GM19043 (cell line): ENCODE results near the gene JAG1.

Experiments
- ATAC-seq: cut with Tn5 transposase; IDR thresholded peaks from one replicate; pipeline ENCODE4 v1.9.1; 2021; ENCODE audit warnings: low read depth; ENCODE audit not compliant: unreplicated experiment

JAG1 gene

GRCh38 chr20:10669843-10670446, 3.9 kb downstream of the JAG1 start:
- no peak for ATAC-seq

- ATAC-seq = no peak
These were observed 5.0 kb downstream of the JAG1 start for GRCh38 chr20:10668677-10669368.

- ATAC-seq = no peak
These were observed 6.1 kb downstream of the JAG1 start for GRCh38 chr20:10667560-10668167.

DNA sequence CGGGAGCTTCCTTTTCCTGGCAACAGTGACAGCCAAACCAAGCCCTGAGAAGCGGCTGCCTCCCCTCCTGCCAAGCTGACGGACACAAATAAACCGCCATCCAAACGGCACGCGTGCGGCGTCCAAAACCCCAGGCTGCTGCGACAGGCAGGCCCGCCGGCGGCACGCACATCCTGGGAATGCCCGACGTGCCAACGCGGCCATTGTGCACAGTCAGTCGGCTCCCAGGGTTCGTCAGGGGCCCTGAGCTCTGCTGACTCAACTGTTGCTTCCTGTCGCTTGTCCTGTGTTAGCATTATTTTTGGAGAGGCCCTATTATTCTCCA, 6.8 kb downstream of the JAG1 start:
- no peak for ATAC-seq

- no peak for ATAC-seq
These were observed 7.3 kb downstream of the JAG1 start for GRCh38 chr20:10666221-10667076.

DNA sequence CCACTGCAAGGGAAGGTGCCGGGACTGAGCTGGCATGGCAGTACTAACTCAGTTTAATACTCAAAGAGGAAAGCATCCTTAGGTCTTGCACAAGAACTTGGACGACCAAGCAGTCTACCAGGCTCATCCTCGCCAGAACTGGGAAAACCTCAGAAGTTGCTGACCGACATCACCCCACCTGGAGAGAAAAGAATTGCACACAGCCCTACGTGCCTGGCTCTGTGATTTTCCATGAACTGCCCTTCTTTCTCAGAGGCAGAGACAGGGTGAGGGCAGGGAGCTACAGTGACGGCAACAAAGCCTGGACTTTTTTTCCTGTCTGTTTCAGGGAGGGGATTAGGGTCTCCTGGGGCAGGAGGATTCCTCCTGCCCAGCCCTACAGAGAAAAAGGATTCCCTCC, 8.0 kb downstream of the JAG1 start:
- ATAC-seq = no peak

- no peak for ATAC-seq
These were observed 8.7 kb downstream of the JAG1 start for GRCh38 chr20:10665027-10665561.

GRCh38 chr20:10663756-10664155, 10.0 kb downstream of the JAG1 start:
- ATAC-seq = no peak

GRCh38 chr20:10662661-10663458, 10.9 kb downstream of the JAG1 start:
- no peak for ATAC-seq

DNA sequence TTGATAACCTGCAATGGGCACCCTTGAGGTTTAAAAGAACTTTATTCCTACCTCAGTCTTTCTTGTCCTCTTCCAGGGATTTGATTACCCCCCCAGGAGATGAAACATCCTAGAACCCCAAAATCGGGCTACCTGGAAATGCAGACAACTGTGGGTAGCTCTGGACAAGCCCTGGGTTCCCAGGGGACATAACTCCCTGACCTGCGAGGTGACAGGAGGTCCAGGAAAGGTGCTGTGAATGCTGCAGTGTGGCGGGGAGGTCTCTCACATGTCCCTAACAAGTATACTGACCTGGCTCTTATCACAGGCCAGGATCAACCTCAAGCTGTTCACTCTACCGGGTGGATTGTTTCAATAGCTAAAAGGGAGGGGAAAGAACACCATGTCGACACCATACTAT, 11.6 kb downstream of the JAG1 start:
- ATAC-seq = no peak

- no peak for ATAC-seq
These were observed 12.5 kb downstream of the JAG1 start for GRCh38 chr20:10661261-10661660.

DNA sequence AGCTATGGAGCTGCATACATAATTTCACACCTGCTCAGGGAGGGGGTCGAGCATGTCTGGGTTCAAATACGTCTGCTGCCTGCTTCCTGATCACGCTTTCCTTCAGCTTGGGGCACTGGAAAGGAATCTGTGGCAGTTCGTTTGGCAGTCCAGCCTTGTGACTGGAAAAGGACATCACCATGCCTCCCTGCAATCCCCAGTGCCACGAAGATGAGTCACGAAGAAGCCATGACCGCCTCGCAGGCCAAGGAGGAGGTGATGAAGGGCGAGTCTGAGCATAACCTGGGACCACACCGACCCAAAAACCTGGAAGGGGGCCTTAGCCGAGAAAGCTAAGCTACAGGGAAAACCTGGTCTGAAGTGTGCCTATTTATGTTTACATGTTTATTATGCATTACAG, 13.1 kb downstream of the JAG1 start:
- ATAC-seq = no peak

- no peak for ATAC-seq
These were observed 13.9 kb downstream of the JAG1 start for GRCh38 chr20:10659651-10660601.

GRCh38 chr20:10658876-10659632, 14.7 kb downstream of the JAG1 start:
- ATAC-seq = no peak

- no peak for ATAC-seq
These were observed 15.6 kb downstream of the JAG1 start for GRCh38 chr20:10658051-10658823.

DNA sequence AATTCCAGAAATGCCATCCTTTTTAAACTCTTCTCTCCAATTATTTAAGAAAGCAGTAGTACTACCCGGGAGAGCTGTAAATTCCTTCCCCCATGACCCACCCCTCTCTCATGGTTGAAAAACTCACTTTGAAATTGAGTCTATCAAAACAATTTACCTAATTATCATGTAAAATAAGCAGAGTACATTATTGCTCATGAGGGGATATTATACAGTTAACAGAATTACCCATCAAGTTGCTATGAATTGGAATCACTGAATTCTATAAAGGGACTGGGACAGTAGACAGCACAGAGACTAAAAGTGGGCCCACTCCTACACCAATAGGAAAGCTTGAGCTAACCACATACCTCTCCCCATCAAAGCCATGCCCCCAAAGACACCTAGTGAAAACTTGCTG, 16.3 kb downstream of the JAG1 start:
- no peak for ATAC-seq

- no peak for ATAC-seq
These were observed 17.8 kb downstream of the JAG1 start for GRCh38 chr20:10655720-10656669.
